Peyer's patch (tissue), 4 donors: ENCODE data around the gene SIK1. TPM values are rescaled to one million over a fixed set of nuclear protein-coding genes. Genes with fewer than 3 reads are reported as not detected.
"Not testable (repeated sequence)": the region's sequence is repeated elsewhere in the genome, so short reads cannot be mapped to it uniquely, and the experiment has no call there.

Experiments
- DNase-seq, 3 donors: peaks; one replicate each; pipeline ENCODE4 v3.0.0-alpha.2; 2017 to 2019
- H3K27ac ChIP-seq, 4 donors: fragments of 200-600 bp; sonication (generic); one replicate each; pipeline ENCODE4 v1.5.1; 2016 to 2019
- H3K27me3 ChIP-seq, 2 donors: fragments of 200-600 bp; sonication (generic); one replicate each; pipeline ENCODE4 v1.5.1; 2019
- H3K36me3 ChIP-seq, 3 donors: fragments of 200-600 bp; sonication (generic); one replicate each; pipeline ENCODE4 v1.5.1; 2016 to 2019
- H3K4me1 ChIP-seq, 4 donors: fragments of 200-600 bp; sonication (generic); one replicate each; pipeline ENCODE4 v1.5.1; 2016 to 2019
- H3K4me3 ChIP-seq, 4 donors: fragments of 200-600 bp; sonication (generic); 1 replicate in 3 of 4; 2 replicates in 1 of 4; pipeline ENCODE4 v1.5.1; 2016 to 2019; ENCODE audit warnings: mild to moderate bottlenecking in 1 of 4
- H3K9me3 ChIP-seq, 4 donors: fragments of 200-600 bp; sonication (generic); one replicate each; pipeline ENCODE4 v1.5.1; 2016 to 2019; ENCODE audit warnings: mild to moderate bottlenecking in 1 of 4
- CTCF ChIP-seq, 6 experiments: fragments of 450-650 bp in 4 of 6; fragments of 200-600 bp in 2 of 6; sonication (generic) in 1 of 6; IDR thresholded peaks; one replicate each; pipeline ENCODE4 v1.5.1; 2017 to 2019; ENCODE audit warnings: antibody characterized with exemption in 6 of 6, mild to moderate bottlenecking in 3 of 6, moderate library complexity in 1 of 6
- POLR2A ChIP-seq, 2 donors: fragments of 450-650 bp; IDR thresholded peaks; one replicate each; pipeline ENCODE4 v1.5.1; 2017; ENCODE audit warnings: antibody characterized with exemption in 2 of 2, mild to moderate bottlenecking in 2 of 2, moderate library complexity in 2 of 2
- total RNA-seq, 4 donors: library from RNA; depleted of rRNA; stranded (reverse); fragments of >200 nt; gene quantifications; one replicate each; pipeline ENCODE4 v1.1.0, GENCODE V29; 2016

SIK1 gene
- total RNA-seq, 4 donors from 2014 or later: 11.0 to 28.1 (median 17.3) TPM; not detected in 1

DNA sequence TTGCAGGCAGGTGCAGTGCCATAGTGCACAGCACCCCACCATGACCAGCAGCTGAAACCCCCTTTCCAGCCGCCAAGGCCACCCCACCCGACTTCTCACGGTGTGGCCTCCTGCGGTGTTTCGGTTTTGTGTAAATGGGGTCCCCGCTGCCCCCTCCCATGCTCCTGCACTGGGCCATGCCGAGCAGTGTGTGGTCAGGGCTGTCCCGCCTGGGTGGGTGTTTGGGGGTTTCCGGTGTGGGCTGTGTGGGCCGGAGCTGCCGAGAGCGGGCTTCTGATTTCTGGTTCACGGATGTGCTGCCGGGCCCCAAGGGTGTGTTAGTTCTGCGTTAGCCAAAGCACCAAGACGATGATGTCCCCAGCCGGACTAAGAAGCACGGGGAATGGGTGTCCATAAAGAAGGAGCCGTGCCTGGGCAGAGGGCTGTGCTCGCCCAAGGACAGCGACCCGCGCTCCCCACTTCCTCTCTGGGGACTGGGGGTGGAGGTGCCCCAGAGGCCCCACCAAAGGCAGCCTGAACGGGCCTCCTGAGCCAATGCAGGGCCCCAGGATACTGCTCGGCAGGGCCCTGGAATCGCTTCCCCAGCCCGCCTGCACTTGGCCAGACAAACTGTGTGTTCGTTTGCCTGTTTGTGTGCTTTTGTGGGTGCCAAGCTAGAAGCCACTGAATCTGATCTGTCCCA, 45.9 kb downstream of the SIK1 start:
- not testable (repeated sequence) for H3K9me3 ChIP-seq, H3K36me3 ChIP-seq, H3K4me3 ChIP-seq, H3K4me1 ChIP-seq, H3K27ac ChIP-seq, H3K27me3 ChIP-seq, DNase-seq

- not testable (repeated sequence) for H3K4me3 ChIP-seq, H3K36me3 ChIP-seq, H3K9me3 ChIP-seq, H3K27me3 ChIP-seq, H3K27ac ChIP-seq, DNase-seq, H3K4me1 ChIP-seq
These were observed 46.6 kb downstream of the SIK1 start for GRCh38 chr21:43380337-43380736.

GRCh38 chr21:43379626-43380122, 47.3 kb downstream of the SIK1 start:
- not testable (repeated sequence) for DNase-seq

GRCh38 chr21:43376478-43376882, 50.5 kb downstream of the SIK1 start:
- Histone ChIP-seq H3K27ac (no peak overlapping the region), H3K9me3 (no peaks in the 10 kb centered on the region), H3K4me1 (no peaks in the 10 kb centered on the region), H3K36me3 (no peaks in the 10 kb centered on the region), H3K4me3 (no peak overlapping the region), H3K27me3 (no peaks in the 10 kb centered on the region)
- no peak for DNase-seq
- no peak for TF ChIP-seq CTCF (IDR thresholded peaks at IDR 0.05)
- TF ChIP-seq POLR2A (IDR thresholded peaks at IDR 0.05): no peak

More at GRCh38 chr21:43379626-43380122, 47.3 kb downstream of the SIK1 start:
- H3K4me1 ChIP-seq, H3K36me3 ChIP-seq, H3K27ac ChIP-seq, H3K4me3 ChIP-seq, H3K9me3 ChIP-seq, H3K27me3 ChIP-seq: not testable (repeated sequence)

DNA sequence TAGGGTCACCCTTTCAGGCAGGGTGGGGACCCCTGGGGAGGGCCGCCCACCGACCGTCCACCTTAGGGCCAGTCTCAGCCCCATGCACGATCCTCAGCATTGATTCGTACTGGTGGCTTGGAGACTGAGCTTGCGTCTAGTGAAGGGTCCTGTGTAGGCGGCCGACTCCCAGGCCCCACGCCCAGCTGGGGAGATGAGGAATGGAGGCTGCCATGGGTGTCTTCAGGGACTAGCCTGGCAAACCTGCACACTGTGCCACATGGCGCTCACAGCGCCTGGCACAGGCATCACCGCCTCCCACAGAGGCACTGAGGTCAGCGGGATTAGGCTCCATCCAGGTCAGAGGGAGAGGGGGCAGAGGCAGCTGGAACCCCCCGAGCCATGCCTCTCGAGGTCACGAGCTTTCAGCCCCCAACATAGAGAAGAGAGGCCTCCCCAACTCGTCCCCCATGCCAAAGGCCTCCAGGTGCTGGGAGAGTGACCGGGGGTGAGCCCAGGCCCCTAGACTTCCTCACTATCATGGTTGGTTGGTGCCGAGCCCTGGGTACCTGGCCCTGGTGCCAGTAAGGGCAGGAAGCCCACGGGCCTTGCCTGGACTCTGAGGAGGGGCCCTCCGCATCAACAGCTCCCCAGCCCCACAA, 51.0 kb downstream of the SIK1 start:
- no peak for DNase-seq

DNA sequence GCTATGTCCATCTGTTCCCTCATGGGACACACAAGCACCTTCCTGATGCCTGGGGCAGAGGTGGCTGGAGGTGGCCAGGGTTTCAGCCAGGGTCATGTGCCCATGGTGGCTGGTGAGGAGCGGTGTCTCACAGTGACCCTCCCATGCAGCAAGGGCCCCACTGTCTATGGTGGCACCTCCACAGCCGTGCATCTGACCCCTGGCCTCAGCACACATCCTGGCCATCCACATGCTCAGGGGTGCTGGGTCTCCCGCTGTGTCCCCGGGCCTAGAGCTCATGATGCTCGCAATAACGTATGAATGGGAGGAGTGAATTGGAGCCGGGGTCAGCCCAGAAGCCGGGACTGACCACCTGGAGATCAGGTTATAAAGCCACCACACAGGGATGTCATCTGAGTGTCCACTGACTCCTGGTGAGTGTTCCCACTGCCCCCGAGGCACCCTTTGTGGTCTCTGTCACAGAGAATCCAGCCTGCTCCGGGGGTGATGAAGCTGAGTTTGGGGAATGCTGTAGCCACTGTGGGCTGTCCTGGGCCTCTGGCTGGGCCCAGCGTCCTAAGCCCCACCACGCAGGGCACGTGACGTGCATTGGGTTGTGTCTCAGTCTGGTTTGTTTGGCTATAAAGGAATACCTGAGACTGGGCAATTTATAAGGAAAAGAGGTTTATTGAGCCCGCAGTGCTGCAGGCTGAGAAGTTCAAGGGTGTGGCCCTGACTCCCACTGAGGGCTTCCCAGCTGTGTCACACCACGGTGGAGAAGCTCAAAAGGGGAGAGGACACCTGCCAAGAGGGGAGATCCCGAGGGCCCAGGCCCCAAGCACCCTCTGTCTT, 51.7 kb downstream of the SIK1 start:
- no peaks in the 10 kb centered on the region for H3K9me3 ChIP-seq
- H3K36me3 ChIP-seq: no peaks in the 10 kb centered on the region
- H3K4me3 ChIP-seq: no peak overlapping the region
- no peaks in the 10 kb centered on the region for H3K27me3 ChIP-seq
- H3K27ac ChIP-seq: no peak overlapping the region
- no peaks in the 10 kb centered on the region for H3K4me1 ChIP-seq
- DNase-seq: no peak
- no peak for TF ChIP-seq POLR2A (IDR thresholded peaks at IDR 0.05)
- TF ChIP-seq CTCF (IDR thresholded peaks at IDR 0.05): no peak

More for the DNA sequence above, 51.0 kb downstream of the SIK1 start:
- no peak overlapping the region for H3K4me3 ChIP-seq
- TF ChIP-seq POLR2A (IDR thresholded peaks at IDR 0.05): no peak
- no peak for TF ChIP-seq CTCF (IDR thresholded peaks at IDR 0.05)
- no peak overlapping the region for H3K27ac ChIP-seq
- H3K9me3 ChIP-seq: no peaks in the 10 kb centered on the region
- no peaks in the 10 kb centered on the region for H3K36me3 ChIP-seq
- H3K4me1 ChIP-seq: no peaks in the 10 kb centered on the region
- no peaks in the 10 kb centered on the region for H3K27me3 ChIP-seq
